HUES6 (cell line): Measurements from ENCODE around the gene SPTSSA.
A peak's percentile ranks its signal among the peaks of the same experiment; 100 is the strongest.

Experiments used
- H3K27ac ChIP-seq: 2 replicates; pipeline ENCODE4 v1.7.0; 2013; ENCODE audit warnings: low read depth, mild to moderate bottlenecking, low read length, inconsistent platforms
- H3K27me3 ChIP-seq: 2 replicates; pipeline ENCODE4 v1.6.1; 2013; ENCODE audit warnings: low read length; ENCODE audit not compliant: control insufficient read depth, insufficient read depth
- H3K36me3 ChIP-seq: 2 replicates; pipeline ENCODE4 v1.6.1; 2013; ENCODE audit warnings: low read length; ENCODE audit not compliant: control insufficient read depth, insufficient read depth
- H3K4me1 ChIP-seq: 2 replicates; pipeline ENCODE4 v1.6.1; 2013; ENCODE audit warnings: low read length; ENCODE audit not compliant: control insufficient read depth, insufficient read depth
- H3K4me3 ChIP-seq: 2 replicates; pipeline ENCODE4 v1.5.1; 2013; ENCODE audit warnings: low read depth, low read length
- H3K9ac ChIP-seq: one replicate; pipeline ENCODE4 v1.6.1; 2013; ENCODE audit warnings: mild to moderate bottlenecking, low read length
- H3K9me3 ChIP-seq: 2 replicates; pipeline ENCODE4 v1.6.1; 2013; ENCODE audit warnings: low read depth, low read length; ENCODE audit not compliant: control insufficient read depth, insufficient read depth

Gene SPTSSA

GRCh38 chr14:34470319-34470718 lies 8.3 kb upstream of the SPTSSA start:
- no peaks in the 10 kb centered on the region for H3K36me3 ChIP-seq
- H3K27me3 ChIP-seq: no peaks in the 10 kb centered on the region
- no peak overlapping the region for H3K27ac ChIP-seq
- H3K9ac ChIP-seq: no peak overlapping the region
- no peaks in the 10 kb centered on the region for H3K9me3 ChIP-seq
- H3K4me3 ChIP-seq: no peak overlapping the region
- peaks cover 13% of the 10 kb centered on the region for H3K4me1 ChIP-seq

GRCh38 chr14:34466691-34467090 lies 4.7 kb upstream of the SPTSSA start:
- Histone ChIP-seq H3K9ac (no peak overlapping the region), H3K9me3 (no peaks in the 10 kb centered on the region), H3K27me3 (no peaks in the 10 kb centered on the region), H3K27ac (no peak overlapping the region), H3K4me1 (peaks cover 10% of the 10 kb centered on the region), H3K4me3 (no peak overlapping the region), H3K36me3 (no peaks in the 10 kb centered on the region)

- Histone ChIP-seq H3K36me3 (no peaks in the 10 kb centered on the region), H3K9ac (no peak overlapping the region), H3K27ac (no peak overlapping the region), H3K4me1 (peaks cover 14% of the 10 kb centered on the region), H3K9me3 (no peaks in the 10 kb centered on the region), H3K4me3 (no peak overlapping the region), H3K27me3 (no peaks in the 10 kb centered on the region)
Measured at GRCh38 chr14:34465069-34465859, 3.2 kb upstream of the SPTSSA start.

- H3K36me3 ChIP-seq: no peaks in the 10 kb centered on the region
- H3K9me3 ChIP-seq: no peaks in the 10 kb centered on the region
- H3K4me1 ChIP-seq: peaks cover 11% of the 10 kb centered on the region
- no peaks in the 10 kb centered on the region for H3K27me3 ChIP-seq
- H3K4me3 ChIP-seq: no peak overlapping the region
- no peak overlapping the region for H3K9ac ChIP-seq
- H3K27ac ChIP-seq: no peak overlapping the region
Measured at GRCh38 chr14:34463598-34463961, 1.5 kb upstream of the SPTSSA start.

DNA sequence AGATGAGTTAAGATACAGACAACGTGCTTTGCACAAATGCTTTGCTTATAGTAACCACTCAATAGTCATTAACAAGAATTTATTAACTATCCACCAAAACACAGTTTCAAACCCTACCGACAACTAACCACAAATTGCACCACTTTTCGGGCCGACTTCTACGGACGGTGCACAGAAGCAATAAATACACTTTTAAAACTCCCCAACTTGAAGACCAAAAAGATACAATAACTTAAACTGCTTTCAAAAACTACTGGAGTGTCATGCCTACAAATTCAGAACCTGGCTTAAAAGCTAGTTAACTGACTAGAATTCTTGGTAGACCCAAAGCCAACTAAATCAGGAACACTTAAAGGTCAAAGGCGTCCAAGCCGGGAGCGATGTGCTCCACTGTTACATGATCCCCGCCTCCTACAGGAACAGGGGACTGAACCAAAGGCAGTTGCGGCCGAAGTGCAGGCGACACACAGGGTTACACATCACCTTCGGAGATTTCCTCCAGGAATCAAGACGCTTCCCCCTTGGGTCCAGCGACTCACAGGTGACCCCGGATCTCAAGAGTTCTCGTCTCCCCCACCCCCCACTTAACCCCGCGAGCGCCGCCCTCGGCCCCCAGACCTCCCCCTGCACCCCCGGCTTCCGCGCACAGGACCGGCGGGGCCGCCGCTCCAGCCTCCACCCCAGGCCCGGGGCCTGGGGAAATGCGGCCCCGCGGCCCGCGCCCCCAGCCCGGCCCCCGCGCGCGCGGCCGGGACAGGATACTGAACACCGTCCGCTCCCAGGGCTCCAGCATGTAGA lies 507 bp downstream of the SPTSSA start:
- Histone ChIP-seq H3K4me1 (peaks cover 11% of the 10 kb centered on the region), H3K9ac (peak overlapping the region; percentile 88), H3K27me3 (no peaks in the 10 kb centered on the region), H3K27ac (peak overlapping the region; percentile 7; the same call in 1 of the 2 replicates), H3K4me3 (peak overlapping the region; percentile 85), H3K9me3 (no peaks in the 10 kb centered on the region), H3K36me3 (no peaks in the 10 kb centered on the region)

- no peaks in the 10 kb centered on the region for H3K27me3 ChIP-seq
- peak overlapping the region; percentile 88 for H3K9ac ChIP-seq
- peak overlapping the region; percentile 85 for H3K4me3 ChIP-seq
- no peaks in the 10 kb centered on the region for H3K9me3 ChIP-seq
- H3K4me1 ChIP-seq: peaks cover 11% of the 10 kb centered on the region
- H3K36me3 ChIP-seq: peaks cover 6% of the 10 kb centered on the region
- peak overlapping the region; percentile 7; the same call in 1 of the 2 replicates for H3K27ac ChIP-seq
Measured at GRCh38 chr14:34460841-34461240, 1.2 kb downstream of the SPTSSA start.

DNA sequence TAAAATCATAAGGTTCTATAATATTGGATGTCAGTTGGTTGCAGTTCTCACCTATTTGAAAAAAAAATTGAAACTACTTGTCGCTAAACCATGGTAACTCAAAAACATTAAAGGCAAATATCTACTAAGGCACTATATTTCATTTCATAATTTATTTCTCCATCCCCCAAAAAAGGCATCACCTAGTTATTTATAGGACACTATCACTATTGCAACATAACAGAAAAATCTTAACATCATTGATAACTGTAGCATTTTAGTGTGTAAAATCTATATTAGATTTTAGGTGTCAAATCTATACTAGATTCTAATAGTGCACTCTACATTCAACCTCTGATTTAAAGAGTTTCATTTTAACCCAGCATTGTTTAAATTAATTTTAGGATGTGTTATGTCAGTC lies 1.7 kb downstream of the SPTSSA start:
- Histone ChIP-seq H3K27ac (no peak overlapping the region), H3K36me3 (peaks cover 11% of the 10 kb centered on the region), H3K9ac (no peak overlapping the region), H3K4me3 (peak overlapping the region; percentile 85), H3K27me3 (no peaks in the 10 kb centered on the region), H3K9me3 (no peaks in the 10 kb centered on the region), H3K4me1 (peaks cover 8% of the 10 kb centered on the region)

DNA sequence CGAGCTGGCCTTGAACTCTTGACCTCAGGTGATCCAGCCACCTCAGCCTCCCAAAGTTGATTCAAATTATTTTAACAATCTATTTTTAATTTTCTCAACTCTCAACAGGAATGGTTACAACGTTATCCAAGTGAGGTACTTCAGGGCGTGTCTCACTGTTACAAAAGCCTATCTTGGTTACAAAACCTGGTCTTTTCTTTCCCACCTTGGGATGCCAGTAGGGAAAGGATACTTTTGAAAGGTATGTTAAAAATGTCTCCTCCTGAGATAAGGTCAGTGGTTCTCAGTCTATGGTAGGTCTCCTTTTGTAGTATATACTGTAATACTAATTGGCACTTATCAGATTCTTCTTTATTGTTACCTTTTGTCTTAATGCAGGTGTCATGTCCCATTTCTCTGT lies 4.9 kb downstream of the SPTSSA start:
- Histone ChIP-seq H3K4me3 (no peak overlapping the region), H3K9ac (no peak overlapping the region), H3K9me3 (no peaks in the 10 kb centered on the region), H3K36me3 (peaks cover 20% of the 10 kb centered on the region), H3K4me1 (peaks cover 7% of the 10 kb centered on the region), H3K27ac (no peak overlapping the region), H3K27me3 (no peaks in the 10 kb centered on the region)

DNA sequence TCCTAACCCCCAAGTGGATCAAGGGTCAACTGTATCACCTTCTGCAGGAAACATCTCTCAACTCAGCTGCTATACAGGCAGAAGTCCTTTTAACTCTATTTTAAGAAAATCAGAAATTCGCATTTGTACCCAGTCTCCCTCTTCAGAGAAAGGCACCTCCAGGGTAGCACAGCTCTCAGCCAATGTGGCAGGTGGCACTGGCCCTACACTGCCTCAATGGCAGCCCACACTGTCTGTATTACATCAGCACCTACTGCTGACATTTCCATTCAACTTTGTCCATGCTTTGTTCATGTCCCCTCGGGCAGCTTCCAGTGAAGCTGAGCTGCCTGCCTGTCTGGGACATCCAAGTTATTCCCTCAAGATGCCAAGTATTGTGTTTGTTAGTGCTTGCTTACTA lies 8.8 kb downstream of the SPTSSA start:
- Histone ChIP-seq H3K27me3 (no peaks in the 10 kb centered on the region), H3K27ac (no peak overlapping the region), H3K4me3 (no peak overlapping the region), H3K9ac (no peak overlapping the region), H3K9me3 (no peaks in the 10 kb centered on the region), H3K36me3 (peaks cover 30% of the 10 kb centered on the region), H3K4me1 (no peaks in the 10 kb centered on the region; the same call in 1 of the 2 replicates)

- H3K9me3 ChIP-seq: no peaks in the 10 kb centered on the region
- H3K9ac ChIP-seq: no peak overlapping the region
- H3K27me3 ChIP-seq: no peaks in the 10 kb centered on the region
- H3K27ac ChIP-seq: no peak overlapping the region
- peaks cover 30% of the 10 kb centered on the region for H3K36me3 ChIP-seq
- no peaks in the 10 kb centered on the region; the same call in 1 of the 2 replicates for H3K4me1 ChIP-seq
- H3K4me3 ChIP-seq: no peak overlapping the region
Measured at GRCh38 chr14:34452258-34452822, 9.7 kb downstream of the SPTSSA start.

DNA sequence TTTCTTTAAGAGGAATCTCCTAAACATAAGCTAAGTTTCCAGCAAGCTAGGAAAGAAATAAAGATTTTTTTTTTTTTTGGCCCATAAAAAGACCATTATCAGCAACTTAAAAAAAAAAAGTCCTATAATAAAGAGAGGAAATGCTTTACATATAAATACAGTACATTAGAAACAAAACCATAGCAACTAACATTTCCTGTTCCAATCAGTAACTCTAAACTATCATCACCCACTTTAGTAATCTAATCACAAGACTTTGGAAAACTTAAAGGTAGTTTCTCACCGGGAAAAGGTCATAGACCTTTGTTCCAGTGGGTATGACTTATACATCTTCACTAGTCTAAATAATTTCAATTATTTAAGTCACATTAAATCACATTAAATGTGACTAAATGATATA lies 11.1 kb downstream of the SPTSSA start:
- Histone ChIP-seq H3K4me3 (no peak overlapping the region), H3K9ac (no peak overlapping the region), H3K4me1 (no peaks in the 10 kb centered on the region; the same call in 1 of the 2 replicates), H3K27ac (no peak overlapping the region), H3K27me3 (no peaks in the 10 kb centered on the region), H3K36me3 (peaks cover 25% of the 10 kb centered on the region), H3K9me3 (no peaks in the 10 kb centered on the region)
